Measurements from ENCODE around the gene SORT1.
A peak's percentile ranks its signal among the peaks of the same experiment; 100 is the strongest.

DNA sequence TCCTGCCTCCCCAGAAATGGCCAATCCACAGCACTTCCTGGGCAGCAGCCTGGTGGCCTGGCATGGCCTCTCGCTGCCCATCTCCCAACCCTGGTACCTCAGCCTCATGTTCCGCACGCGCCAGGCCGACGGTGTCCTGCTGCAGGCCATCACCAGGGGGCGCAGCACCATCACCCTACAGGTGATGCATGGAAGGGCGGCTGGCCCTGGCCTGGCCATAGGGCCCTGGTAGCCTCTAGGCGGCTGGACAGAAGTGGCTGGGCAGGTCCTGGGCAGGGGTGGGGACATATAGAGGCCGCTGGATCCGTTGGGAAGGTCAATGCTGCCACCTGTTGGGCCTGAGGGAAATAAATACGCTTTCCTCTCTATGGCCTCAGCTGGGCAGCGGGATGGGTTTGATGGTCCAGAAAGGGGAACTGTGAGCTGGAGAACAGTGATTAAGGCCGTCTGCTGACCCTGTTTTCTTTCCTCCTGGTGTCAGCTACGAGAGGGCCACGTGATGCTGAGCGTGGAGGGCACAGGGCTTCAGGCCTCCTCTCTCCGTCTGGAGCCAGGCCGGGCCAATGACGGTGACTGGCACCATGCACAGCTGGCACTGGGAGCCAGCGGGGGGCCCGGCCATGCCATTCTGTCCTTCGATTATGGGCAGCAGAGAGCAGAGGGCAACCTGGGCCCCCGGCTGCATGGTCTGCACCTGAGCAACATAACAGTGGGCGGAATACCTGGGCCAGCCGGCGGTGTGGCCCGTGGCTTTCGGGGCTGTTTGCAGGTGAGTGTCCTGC lies 133.9 kb downstream of the SORT1 start:
- TF ChIP-seq CTCF (IDR thresholded peaks at IDR 0.05) = peak; percentile 89 to 100 (median 93)
- TF ChIP-seq POLR2A (IDR thresholded peaks at IDR 0.05) = no peak
- peak in 1 of 2 donors; percentile 73 for TF ChIP-seq EP300 (IDR thresholded peaks at IDR 0.05)
